22Rv1 (cell line): Measurements from ENCODE around the gene ACAP3.

Experiments
- ZFX ChIP-seq: fragments of 450-650 bp; IDR thresholded peaks from 2 replicates; pipeline ENCODE4 v1.6.1; 2017; ENCODE audit warnings: antibody characterized with exemption, borderline replicate concordance
- TF ChIP-seq, protein P1 (sequence below): fragments of 450-650 bp; IDR thresholded peaks from 2 replicates; pipeline ENCODE4 v1.5.1; 2017; ENCODE audit warnings: mild to moderate bottlenecking

- TF ChIP-seq, protein P1, sequence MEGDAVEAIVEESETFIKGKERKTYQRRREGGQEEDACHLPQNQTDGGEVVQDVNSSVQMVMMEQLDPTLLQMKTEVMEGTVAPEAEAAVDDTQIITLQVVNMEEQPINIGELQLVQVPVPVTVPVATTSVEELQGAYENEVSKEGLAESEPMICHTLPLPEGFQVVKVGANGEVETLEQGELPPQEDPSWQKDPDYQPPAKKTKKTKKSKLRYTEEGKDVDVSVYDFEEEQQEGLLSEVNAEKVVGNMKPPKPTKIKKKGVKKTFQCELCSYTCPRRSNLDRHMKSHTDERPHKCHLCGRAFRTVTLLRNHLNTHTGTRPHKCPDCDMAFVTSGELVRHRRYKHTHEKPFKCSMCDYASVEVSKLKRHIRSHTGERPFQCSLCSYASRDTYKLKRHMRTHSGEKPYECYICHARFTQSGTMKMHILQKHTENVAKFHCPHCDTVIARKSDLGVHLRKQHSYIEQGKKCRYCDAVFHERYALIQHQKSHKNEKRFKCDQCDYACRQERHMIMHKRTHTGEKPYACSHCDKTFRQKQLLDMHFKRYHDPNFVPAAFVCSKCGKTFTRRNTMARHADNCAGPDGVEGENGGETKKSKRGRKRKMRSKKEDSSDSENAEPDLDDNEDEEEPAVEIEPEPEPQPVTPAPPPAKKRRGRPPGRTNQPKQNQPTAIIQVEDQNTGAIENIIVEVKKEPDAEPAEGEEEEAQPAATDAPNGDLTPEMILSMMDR, result no peak
- no peak for TF ChIP-seq ZFX
These were observed 969 bp downstream of the ACAP3 start for GRCh38 chr1:1306661-1307260.
